GM23248 (cell line): ENCODE measurements around the gene SLC2A5.

Experiments
- EZH2 ChIP-seq: fragments of 200-600 bp; sonication (generic); IDR thresholded peaks from 2 replicates; pipeline ENCODE4 v1.6.1; 2018; ENCODE audit warnings: antibody characterized with exemption, mild to moderate bottlenecking; ENCODE audit not compliant: insufficient read depth, poor library complexity, severe bottlenecking
- EZH2phosphoT487 ChIP-seq: fragments of 200-600 bp; sonication (generic); IDR thresholded peaks from 2 replicates; pipeline ENCODE4 v1.6.1; 2018; ENCODE audit warnings: antibody characterized with exemption, moderate library complexity, mild to moderate bottlenecking, low read depth; ENCODE audit not compliant: insufficient read depth

- TF ChIP-seq EZH2 (no peak), EZH2phosphoT487 (no peak)
Observed at GRCh38 chr1:9111957-9112356, 42.5 kb upstream of the SLC2A5 start.
